AG04450 (cell line): ENCODE data around the gene VAMP7. TPM values are rescaled to one million over a fixed set of nuclear protein-coding genes. Genes with fewer than 3 reads are reported as not detected.
A peak's percentile ranks its signal among the peaks of the same experiment; 100 is the strongest.

ENCODE experiments used
- CTCF ChIA-PET: fragments of 300-600, 350-600 bp; formaldehyde crosslinking; extraction: SDS; loops from one replicate; lab custom pipeline; 2022; ENCODE audit warnings: antibody characterized with exemption, inconsistent platforms; lab: Charles Lee
- POLR2A ChIA-PET: fragments of 350-600 bp; formaldehyde crosslinking; extraction: SDS; loops from one replicate; lab custom pipeline; 2021; ENCODE audit warnings: antibody characterized with exemption, inconsistent platforms; lab: Yijun Ruan, JAX
- DNase-seq: peaks from one replicate; pipeline ENCODE4 v3.0.0-alpha.2; 2011; ENCODE audit warnings: low read depth, low spot score
- H3K27ac ChIP-seq: one replicate; pipeline ENCODE4 v1.5.1; 2012; ENCODE audit warnings: low read depth, low read length, control low read depth
- H3K27me3 ChIP-seq: one replicate; pipeline ENCODE4 v1.6.0; 2012; ENCODE audit warnings: low read length; ENCODE audit not compliant: control insufficient read depth, insufficient read depth
- H3K4me3 ChIP-seq: 2 replicates; pipeline ENCODE4 v1.5.1; 2011; ENCODE audit warnings: mild to moderate bottlenecking, low read depth, low read length, control low read depth
- H3K9me3 ChIP-seq: 2 replicates; pipeline ENCODE4 v1.5.1; 2012; ENCODE audit warnings: low read length; ENCODE audit not compliant: control insufficient read depth, insufficient read depth
- polyA plus RNA-seq: library from polyadenylated mRNA; depleted of rRNA; stranded (reverse); fragments of >200 nt; gene quantifications from 2 replicates; pipeline ENCODE4 v1.2.3, GENCODE V29; 2011
- TF ChIP-seq, protein P1 (sequence below): IDR thresholded peaks from 2 replicates; pipeline ENCODE4 v1.5.1; 2011; ENCODE audit warnings: low read depth, low read length, control low read depth, inconsistent platforms

Gene VAMP7
- polyA plus RNA-seq, 1 experiment, result 77.6 TPM

GRCh38 chrX:155888139-155888538 is 7.0 kb downstream of the VAMP7 start:
- POLR2A ChIA-PET, result no interaction called here
- no peak overlapping the region for H3K4me3 ChIP-seq
- no peak overlapping the region for H3K27ac ChIP-seq
- CTCF ChIA-PET, result no interaction called here
- DNase-seq, result peak; percentile 62
- no peaks in the 10 kb centered on the region for H3K27me3 ChIP-seq
- TF ChIP-seq, protein P1, sequence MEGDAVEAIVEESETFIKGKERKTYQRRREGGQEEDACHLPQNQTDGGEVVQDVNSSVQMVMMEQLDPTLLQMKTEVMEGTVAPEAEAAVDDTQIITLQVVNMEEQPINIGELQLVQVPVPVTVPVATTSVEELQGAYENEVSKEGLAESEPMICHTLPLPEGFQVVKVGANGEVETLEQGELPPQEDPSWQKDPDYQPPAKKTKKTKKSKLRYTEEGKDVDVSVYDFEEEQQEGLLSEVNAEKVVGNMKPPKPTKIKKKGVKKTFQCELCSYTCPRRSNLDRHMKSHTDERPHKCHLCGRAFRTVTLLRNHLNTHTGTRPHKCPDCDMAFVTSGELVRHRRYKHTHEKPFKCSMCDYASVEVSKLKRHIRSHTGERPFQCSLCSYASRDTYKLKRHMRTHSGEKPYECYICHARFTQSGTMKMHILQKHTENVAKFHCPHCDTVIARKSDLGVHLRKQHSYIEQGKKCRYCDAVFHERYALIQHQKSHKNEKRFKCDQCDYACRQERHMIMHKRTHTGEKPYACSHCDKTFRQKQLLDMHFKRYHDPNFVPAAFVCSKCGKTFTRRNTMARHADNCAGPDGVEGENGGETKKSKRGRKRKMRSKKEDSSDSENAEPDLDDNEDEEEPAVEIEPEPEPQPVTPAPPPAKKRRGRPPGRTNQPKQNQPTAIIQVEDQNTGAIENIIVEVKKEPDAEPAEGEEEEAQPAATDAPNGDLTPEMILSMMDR, result no peak
- H3K9me3 ChIP-seq, result peaks cover 7% of the 10 kb centered on the region

DNA sequence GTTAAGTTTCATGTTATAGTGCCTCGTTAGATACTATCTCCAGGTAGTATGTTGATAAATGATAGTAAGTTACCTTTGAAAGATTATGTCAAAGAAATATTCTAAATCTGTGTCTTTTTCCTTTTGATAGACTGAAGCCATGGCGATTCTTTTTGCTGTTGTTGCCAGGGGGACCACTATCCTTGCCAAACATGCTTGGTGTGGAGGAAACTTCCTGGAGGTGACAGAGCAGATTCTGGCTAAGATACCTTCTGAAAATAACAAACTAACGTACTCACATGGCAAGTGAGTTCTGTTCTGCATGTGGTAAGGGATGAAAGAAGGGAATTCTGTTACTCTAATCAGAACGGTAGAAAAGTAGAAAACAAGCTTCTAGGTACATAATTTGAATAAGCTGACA is 8.2 kb downstream of the VAMP7 start:
- ChIA-PET POLR2A (no interaction called here), CTCF (no interaction called here)
- H3K4me3 ChIP-seq, result no peak overlapping the region
- no peak for DNase-seq
- H3K9me3 ChIP-seq, result peaks cover 3% of the 10 kb centered on the region; the same call in 1 of the 2 replicates
- TF ChIP-seq, protein P1, result no peak
- no peaks in the 10 kb centered on the region for H3K27me3 ChIP-seq
- no peak overlapping the region for H3K27ac ChIP-seq

GRCh38 chrX:155891446-155892210 is 10.5 kb downstream of the VAMP7 start:
- no peak overlapping the region for H3K27ac ChIP-seq
- no peaks in the 10 kb centered on the region for H3K27me3 ChIP-seq
- ChIA-PET CTCF (no interaction called here), POLR2A (no interaction called here)
- H3K9me3 ChIP-seq, result peaks cover 3% of the 10 kb centered on the region; the same call in 1 of the 2 replicates
- DNase-seq, result no peak
- TF ChIP-seq, protein P1, result no peak
- no peak overlapping the region for H3K4me3 ChIP-seq

DNA sequence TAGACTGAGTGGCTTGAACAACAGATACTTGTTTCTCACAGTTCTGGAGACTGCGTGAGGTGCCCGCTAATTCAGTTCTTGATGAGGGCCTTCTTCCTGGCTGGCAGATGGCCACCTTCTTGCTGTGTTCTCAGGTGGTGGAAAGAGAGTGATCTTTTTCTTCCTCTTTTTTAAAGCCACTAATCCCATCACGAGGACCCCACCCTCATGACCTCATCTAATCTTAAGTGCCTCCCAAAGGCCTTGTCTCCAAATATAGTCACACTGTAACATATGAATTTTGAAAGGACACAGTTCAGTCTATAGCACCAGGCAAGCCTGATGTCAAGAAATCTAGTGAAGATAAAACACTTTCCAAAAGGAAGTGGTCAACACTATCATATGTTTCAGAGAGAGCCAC is 12.4 kb downstream of the VAMP7 start:
- CTCF ChIA-PET, result no interaction called here
- Histone ChIP-seq H3K9me3 (no peaks in the 10 kb centered on the region), H3K27me3 (no peaks in the 10 kb centered on the region), H3K4me3 (no peak overlapping the region), H3K27ac (no peak overlapping the region)
- POLR2A ChIA-PET, result no interaction called here
- TF ChIP-seq, protein P1, result no peak
- no peak for DNase-seq

DNA sequence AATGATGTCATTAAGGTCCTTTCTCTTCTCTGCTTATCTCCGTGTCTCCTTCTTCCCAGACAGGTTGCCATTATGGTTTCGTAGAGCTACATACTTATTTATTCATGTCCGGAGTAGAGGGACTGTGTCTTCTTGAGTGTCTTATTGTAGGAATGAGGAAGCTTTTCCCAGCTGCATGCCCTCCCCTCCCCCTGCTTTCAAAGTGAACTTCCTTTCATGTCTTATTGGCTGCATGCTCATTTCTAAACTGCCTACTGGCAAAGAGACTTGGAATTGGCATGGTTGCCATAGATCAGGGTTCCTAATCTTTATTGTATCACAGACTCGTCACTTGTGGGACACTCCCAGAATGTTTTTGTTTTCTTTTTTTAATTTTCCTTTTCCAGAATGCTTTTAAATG is 15.4 kb downstream of the VAMP7 start:
- ChIA-PET CTCF (no interaction called here), POLR2A (no interaction called here)
- Histone ChIP-seq H3K9me3 (no peaks in the 10 kb centered on the region), H3K4me3 (no peak overlapping the region), H3K27ac (no peak overlapping the region), H3K27me3 (no peaks in the 10 kb centered on the region)
- TF ChIP-seq, protein P1, result no peak
- DNase-seq, result no peak
